ENCODE data around the gene GEMIN2.

DNA sequence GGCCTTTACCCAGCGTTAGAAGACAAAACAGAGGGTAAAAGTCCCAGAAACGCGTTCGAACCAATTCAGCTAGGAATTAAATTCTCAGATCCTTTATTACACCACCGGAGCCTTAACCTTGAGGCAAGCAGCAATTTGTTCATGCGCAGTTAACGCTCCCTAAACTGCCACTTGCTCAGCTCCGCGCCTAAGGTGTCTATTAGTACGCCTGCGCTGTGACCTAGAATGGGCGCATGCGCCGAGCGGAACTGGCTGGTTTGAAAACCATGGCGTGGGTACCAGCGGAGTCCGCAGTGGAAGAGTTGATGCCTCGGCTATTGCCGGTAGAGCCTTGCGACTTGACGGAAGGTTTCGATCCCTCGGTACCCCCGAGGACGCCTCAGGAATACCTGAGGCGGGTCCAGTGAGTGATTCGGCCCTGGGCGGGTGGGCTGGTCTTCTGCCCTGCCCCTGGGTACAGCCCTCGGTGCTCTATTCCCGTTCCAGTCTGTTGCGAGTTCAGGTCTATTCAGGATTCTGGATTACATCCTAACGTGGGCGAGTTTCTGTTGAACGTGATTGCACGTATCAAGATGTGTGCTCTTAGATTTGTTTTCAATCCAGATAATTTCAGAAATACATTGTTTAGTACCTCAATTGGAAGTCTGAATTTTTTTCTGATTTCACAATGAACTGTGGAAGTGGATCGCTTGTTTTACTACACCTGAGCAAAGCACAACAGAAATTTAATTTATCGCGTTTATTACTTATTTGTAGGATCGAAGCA lies at the start of gene GEMIN2:
- TF ChIP-seq CTCF (conservative IDR thresholded peaks at IDR 0.05 in 1 of 2, IDR thresholded peaks at IDR 0.05 in 1 of 2; ENCODE audit: low read depth in 1 of 2, low read length in 2 of 2) (no peak), EZH2 (IDR thresholded peaks at IDR 0.05; ENCODE audit: low read length, missing control alignments) (no peak)
